ENCODE data around the gene AFAP1. TPM values are rescaled to one million over a fixed set of nuclear protein-coding genes. Genes with fewer than 3 reads are reported as not detected.

Gene AFAP1
- total and polyA plus RNA-seq, 2 of the 8 experiments (the other 6 are each of a cell fraction or from before 2014, with no cell fraction given): 3.6 to 18.2 TPM

DNA sequence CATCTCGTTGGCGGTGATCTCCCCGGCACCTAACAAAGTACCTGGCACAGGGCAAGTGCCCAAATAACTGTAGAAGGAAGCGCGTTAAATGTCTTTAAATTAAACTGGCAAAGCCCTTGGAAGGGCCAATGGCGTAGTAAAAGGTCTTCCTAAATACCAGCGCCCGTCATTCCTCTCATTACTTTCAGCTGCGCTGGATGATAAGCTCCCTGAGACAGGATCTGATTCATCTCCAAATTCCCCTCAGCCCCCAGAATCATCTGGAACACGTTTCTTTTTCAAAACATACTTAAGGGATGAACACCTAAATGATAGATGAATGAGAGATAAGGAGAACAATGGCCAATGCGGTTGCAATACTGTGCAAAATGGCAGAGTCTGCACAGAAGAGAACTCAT is 95.1 kb downstream of the AFAP1 start:
- Histone ChIP-seq H3K56ac (replicated peaks; ENCODE audit: insufficient read length, low read depth, low read length) (no peak overlapping the region), H3K4ac (replicated peaks; ENCODE audit: insufficient read length, low read depth, low read length) (no peak overlapping the region), H3K9me3 (ENCODE audit: insufficient read depth in 2 of 2, low read depth in 1 of 2, low read length in 1 of 2) (no peaks in the 10 kb centered on the region), H3K27ac (ENCODE audit: low read depth, low read length) (no peak overlapping the region), H4K8ac (ENCODE audit: extremely low read depth, insufficient read depth, low read length) (no peak overlapping the region), H4K5ac (ENCODE audit: insufficient read length, low read depth, low read length) (peak overlapping the region; percentile 16), H2AFZ (ENCODE audit: low read length) (no peak overlapping the region), H3K18ac (ENCODE audit: extremely low read depth, low read length) (peak overlapping the region; percentile 42; the same call in 1 of the 2 replicates), H3K23ac (ENCODE audit: insufficient read length) (no peak overlapping the region), H3K23me2 (ENCODE audit: low read depth, low read length) (no peaks in the 10 kb centered on the region; the same call in 1 of the 2 replicates), H2BK120ac (replicated peaks; ENCODE audit: low read depth, low read length) (no peak overlapping the region), H3K4me2 (ENCODE audit: insufficient read depth in 1 of 2, low read depth in 2 of 2, low read length in 2 of 2) (no peak overlapping the region), H3K4me1 (replicated peaks in 1 of 4; ENCODE audit: control insufficient read depth in 3 of 4, insufficient read depth in 4 of 4, low read length in 3 of 4) (peaks cover 0 to 3% (median 3%) of the 10 kb centered on the region in 4 experiments; a peak in 4 of 7 replicates), H3K14ac (ENCODE audit: insufficient read length) (no peak overlapping the region), H4K91ac (replicated peaks; ENCODE audit: insufficient read length, low read length) (peak overlapping the region; percentile 79), H3K79me2 (ENCODE audit: control insufficient read depth in 1 of 2, insufficient read depth in 2 of 2, low read length in 2 of 2) (no peaks in the 10 kb centered on the region), H2BK5ac (ENCODE audit: low read depth, low read length) (no peak overlapping the region), H3K79me1 (ENCODE audit: low read depth, low read length) (no peaks in the 10 kb centered on the region; the same call in 1 of the 2 replicates), H3K9ac (replicated peaks in 1 of 4; ENCODE audit: extremely low read depth in 1 of 4, low read depth in 3 of 4, low read length in 3 of 4) (no peak overlapping the region), H3K36me3 (ENCODE audit: control insufficient read depth in 2 of 4, insufficient read depth in 4 of 4, low read length in 3 of 4) (no peaks in the 10 kb centered on the region), H2AK5ac (ENCODE audit: low read depth, low read length) (no peak overlapping the region), H2BK15ac (ENCODE audit: low read length) (no peak overlapping the region), H3K27me3 (replicated peaks in 1 of 4; ENCODE audit: control insufficient read depth in 3 of 4, extremely low read depth in 1 of 4, insufficient read depth in 3 of 4, low read length in 3 of 4) (no peaks in the 10 kb centered on the region), H4K20me1 (replicated peaks in 1 of 2; ENCODE audit: control insufficient read depth in 1 of 2, insufficient read depth in 2 of 2, low read length in 2 of 2) (peaks cover 0 to 3% of the 10 kb centered on the region in 2 experiments), H2BK20ac (ENCODE audit: low read length) (no peak overlapping the region), H2BK12ac (ENCODE audit: low read depth, low read length) (no peak overlapping the region), H3K4me3 (ENCODE audit: extremely low read depth in 1 of 4, insufficient read depth in 2 of 4, low read depth in 3 of 4, low read length in 4 of 4) (no peak overlapping the region)
- TF ChIP-seq SP4 (IDR thresholded peaks at IDR 0.05; ENCODE audit: low read length) (no peak), GTF2F1 (IDR thresholded peaks at IDR 0.05; ENCODE audit: borderline replicate concordance, low read depth, low read length) (no peak), JUND (IDR thresholded peaks at IDR 0.05; ENCODE audit: low read length) (no peak), SIN3A (conservative IDR thresholded peaks at IDR 0.05 in 1 of 2, IDR thresholded peaks at IDR 0.05 in 1 of 2; ENCODE audit: low read depth in 1 of 2, low read length in 2 of 2) (no peak), MAFK (IDR thresholded peaks at IDR 0.05; ENCODE audit: low read depth, low read length) (no peak), EP300 (IDR thresholded peaks at IDR 0.05; ENCODE audit: borderline replicate concordance in 1 of 2, low read depth in 2 of 2, low read length in 2 of 2) (no peak)
- no peak for FAIRE-seq
- DNase-seq (ENCODE audit: low read depth in 1 of 2, low spot score in 2 of 2): no peak
- WGBS, 2 experiments (ENCODE audit: extremely low coverage in 1 of 2, insufficient coverage in 1 of 2, insufficient read length in 1 of 2, insufficient replicate concordance in 2 of 2, low coverage in 1 of 2, low lambda C conversion rate in 2 of 2, missing lambda C conversion rate in 1 of 2): 79% methylated on average over 11 of the region's 11 CpGs; no CpG with 5 or more reads in 1 of the 2 experiments
- CTCF ChIA-PET (ENCODE audit: partially characterized antibody): interaction anchor here (0.7 to 6.6 kb wide), 47 partner anchors 8 to 566 kb away, joined by 3 to 105 read pairs (median 5); no protein-coding TSS in a partner anchor
- POLR2A ChIA-PET (ENCODE audit: partially characterized antibody): interaction anchor here (1.0 to 1.4 kb wide), 3 partner anchors 10 to 94 kb away, joined by 3 to 5 read pairs (median 3); partner anchors contain the start of gene AFAP1

Data from H1 (cell line).